ENCODE data around the gene TLL1.

GRCh38 chr4:165864271-165864670, 8.8 kb upstream of the TLL1 start:
- no peak for TF ChIP-seq POLR2A (IDR thresholded peaks at IDR 0.05)
- no peak for TF ChIP-seq CTCF (IDR thresholded peaks at IDR 0.05)
